Astrocyte of the spinal cord (primary cell): Measurements from ENCODE around the gene SLC1A3.

Source experiments
- DNase-seq: peaks from one replicate; pipeline ENCODE4 v3.0.0; 2011; ENCODE audit warnings: low read depth, low spot score
- H3K4me3 ChIP-seq: 2 replicates; pipeline ENCODE4 v1.5.1; 2011; ENCODE audit warnings: low read depth, mild to moderate bottlenecking, low read length, moderate library complexity
- in situ Hi-C: cut with HindIII; loops from 2 replicates; pipeline ENCODE4 v1.10.0; 2017; ENCODE audit warnings: low sequenced_read_pairs
- TF ChIP-seq, protein P1 (sequence below): IDR thresholded peaks from 2 replicates; pipeline ENCODE4 v1.5.1; 2012; ENCODE audit warnings: low read depth, mild to moderate bottlenecking, low read length, inconsistent platforms

Gene SLC1A3

DNA sequence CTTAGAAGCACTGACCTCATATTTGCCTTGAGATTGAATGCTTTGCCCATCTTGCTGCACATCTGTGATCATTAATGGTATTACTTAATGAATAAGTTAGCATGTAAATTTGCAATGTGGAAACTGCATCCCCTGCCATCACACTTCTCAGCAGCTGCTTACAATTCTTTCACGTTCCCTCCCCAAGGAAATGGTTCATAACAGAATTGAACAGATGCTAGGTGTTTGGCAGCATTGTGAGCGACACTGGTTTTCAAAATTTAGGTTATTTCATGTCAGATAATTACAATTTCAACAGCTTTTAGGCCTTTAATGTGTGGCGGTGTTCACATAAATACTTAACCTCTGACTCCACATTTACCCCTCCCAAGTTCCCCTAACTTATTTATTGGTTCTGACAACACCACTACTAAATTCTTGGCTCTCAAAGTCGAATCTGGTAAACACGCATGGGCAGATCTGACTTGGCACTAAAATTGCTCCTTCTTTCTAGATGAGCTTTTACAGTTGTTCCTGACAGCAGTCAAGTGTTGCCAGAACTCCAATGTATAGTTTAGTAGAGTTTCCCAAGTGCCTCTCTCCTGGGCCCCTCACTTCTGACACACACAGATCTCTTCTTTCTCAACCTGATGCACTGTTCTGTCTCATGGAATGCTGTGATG is 46.8 kb downstream of the SLC1A3 start:
- H3K4me3 ChIP-seq = no peak overlapping the region
- in situ Hi-C loops = no loop called here
- DNase-seq = no peak
- TF ChIP-seq, protein P1, sequence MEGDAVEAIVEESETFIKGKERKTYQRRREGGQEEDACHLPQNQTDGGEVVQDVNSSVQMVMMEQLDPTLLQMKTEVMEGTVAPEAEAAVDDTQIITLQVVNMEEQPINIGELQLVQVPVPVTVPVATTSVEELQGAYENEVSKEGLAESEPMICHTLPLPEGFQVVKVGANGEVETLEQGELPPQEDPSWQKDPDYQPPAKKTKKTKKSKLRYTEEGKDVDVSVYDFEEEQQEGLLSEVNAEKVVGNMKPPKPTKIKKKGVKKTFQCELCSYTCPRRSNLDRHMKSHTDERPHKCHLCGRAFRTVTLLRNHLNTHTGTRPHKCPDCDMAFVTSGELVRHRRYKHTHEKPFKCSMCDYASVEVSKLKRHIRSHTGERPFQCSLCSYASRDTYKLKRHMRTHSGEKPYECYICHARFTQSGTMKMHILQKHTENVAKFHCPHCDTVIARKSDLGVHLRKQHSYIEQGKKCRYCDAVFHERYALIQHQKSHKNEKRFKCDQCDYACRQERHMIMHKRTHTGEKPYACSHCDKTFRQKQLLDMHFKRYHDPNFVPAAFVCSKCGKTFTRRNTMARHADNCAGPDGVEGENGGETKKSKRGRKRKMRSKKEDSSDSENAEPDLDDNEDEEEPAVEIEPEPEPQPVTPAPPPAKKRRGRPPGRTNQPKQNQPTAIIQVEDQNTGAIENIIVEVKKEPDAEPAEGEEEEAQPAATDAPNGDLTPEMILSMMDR = no peak

DNA sequence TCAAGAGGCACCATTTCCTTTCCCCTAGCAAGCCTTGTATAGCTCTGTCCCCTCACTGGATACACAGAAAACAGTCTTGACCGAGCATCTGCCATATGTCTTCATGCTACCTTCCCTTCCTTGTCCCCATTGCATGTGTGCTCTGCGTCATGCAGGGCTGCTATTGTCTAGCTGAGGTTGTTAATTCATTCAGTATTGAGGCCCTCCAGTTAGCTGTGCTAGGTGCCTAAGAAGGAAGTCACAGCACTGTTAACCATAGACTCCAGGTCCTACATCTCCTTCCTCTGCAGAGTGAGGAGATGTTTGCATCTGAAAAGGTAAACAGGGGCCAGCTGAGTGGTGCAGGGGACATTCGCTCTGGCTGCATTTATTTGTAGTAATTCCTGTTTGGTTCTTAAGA is 48.2 kb downstream of the SLC1A3 start:
- no peak overlapping the region for H3K4me3 ChIP-seq
- DNase-seq = no peak
- TF ChIP-seq, protein P1 = no peak
- in situ Hi-C loops = no loop called here

DNA sequence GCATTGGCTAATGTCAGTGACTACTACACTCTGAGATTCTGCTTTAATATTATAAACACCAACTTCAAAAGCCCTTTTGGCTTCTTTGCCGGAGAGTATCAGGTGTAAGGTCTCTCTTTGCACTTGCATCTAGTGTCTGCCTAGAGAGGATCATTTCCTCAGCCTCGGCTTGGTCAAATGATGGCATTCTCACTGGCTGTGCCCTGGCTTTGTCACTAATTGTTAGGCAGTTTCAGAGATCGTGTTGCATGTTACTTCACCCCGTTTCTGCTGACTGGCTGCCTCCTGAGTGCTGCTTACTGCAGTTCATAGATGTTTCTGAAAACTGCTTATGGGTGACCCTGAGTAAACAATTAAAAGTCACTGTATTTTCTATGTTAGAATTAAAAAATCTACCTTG is 48.8 kb downstream of the SLC1A3 start:
- in situ Hi-C loops = no loop called here
- H3K4me3 ChIP-seq = no peak overlapping the region
- TF ChIP-seq, protein P1 = no peak
- no peak for DNase-seq

DNA sequence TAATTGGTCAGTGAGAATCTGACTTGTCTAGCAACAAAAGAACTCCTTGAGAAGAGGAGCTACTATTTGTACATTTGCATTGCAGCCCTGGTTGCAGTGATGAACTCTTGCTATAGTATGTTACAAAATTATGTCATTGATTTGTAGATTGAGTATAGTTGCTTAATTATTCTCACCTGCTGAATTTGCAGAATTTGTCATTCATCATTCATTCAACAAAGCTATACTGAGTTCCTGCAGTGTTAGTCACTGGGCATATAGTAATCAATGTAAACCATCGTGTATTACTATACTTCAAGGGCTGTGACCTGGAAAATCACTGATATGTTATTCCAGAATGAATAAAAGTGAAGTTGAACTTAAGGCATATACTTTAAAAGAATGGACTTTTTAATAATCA is 50.1 kb downstream of the SLC1A3 start:
- H3K4me3 ChIP-seq = no peak overlapping the region
- DNase-seq = no peak
- in situ Hi-C loops = no loop called here
- TF ChIP-seq, protein P1 = no peak

DNA sequence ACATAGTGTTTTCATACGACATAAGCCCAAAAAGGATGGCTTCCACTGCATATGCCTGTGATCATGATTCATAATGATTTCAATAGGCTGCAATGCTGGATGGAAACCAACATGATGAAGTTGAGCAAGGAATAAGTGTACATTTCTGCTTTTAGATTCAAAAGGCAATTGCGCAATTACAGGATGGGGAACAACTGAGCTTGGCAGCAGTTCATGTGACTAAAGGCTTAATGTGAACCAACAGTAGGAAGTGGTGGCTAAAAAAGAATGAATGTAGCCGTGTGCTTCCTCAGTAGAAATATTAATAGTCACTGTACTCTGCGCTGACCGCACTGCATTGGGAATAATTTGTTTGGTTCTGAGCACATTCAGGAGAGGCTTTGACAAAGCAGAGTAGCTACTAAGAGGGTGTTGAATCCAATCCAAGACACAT is 51.2 kb downstream of the SLC1A3 start:
- TF ChIP-seq, protein P1 = no peak
- in situ Hi-C loops = no loop called here
- no peak overlapping the region for H3K4me3 ChIP-seq
- peak; percentile 99 for DNase-seq

DNA sequence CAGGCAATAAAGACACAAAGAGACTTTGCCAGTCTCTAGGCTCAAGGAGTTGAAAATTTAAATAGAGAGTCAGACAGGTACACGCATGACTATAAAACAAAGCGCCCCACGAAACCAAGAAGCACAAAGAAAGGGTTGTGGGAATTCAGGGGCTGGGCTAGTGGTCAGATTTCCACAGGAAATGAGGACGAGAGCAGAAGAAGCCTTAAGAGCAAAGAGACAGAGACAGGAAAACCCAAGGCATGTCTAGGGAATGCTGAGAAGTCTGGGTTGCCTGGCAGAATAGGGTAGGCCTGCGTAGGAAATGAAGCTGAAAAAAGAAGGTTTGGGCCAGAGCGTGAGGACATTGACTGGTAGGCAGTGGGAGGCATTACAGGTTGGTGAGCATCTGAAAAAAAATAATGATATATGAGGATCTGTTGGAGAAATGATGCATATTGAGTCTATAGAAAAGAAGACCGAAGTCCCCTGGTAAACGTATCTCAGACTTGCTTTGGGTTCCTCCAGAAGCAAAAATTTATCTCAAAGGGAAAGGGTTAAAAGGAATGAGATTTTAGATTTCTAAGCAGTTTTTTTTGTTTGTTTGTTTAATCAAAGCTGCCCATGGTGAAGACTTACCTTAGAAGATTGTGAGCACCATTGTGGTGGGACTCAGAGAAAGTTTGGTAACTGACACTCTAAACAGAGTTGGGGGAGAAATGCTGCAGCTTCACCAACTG is 51.8 kb downstream of the SLC1A3 start:
- H3K4me3 ChIP-seq = no peak overlapping the region
- TF ChIP-seq, protein P1 = no peak
- in situ Hi-C loops = no loop called here
- DNase-seq = no peak
